Loucy (cell line): ENCODE data around the gene TXNL4B.
"Not testable (repeated sequence)": the region's sequence is repeated elsewhere in the genome, so short reads cannot be mapped to it uniquely, and the experiment has no call there.

ENCODE experiments used
- H2AFZ ChIP-seq: fragments of 200-600 bp; sonication (generic); 2 replicates; pipeline ENCODE4 v1.6.0; 2016; ENCODE audit warnings: antibody characterized with exemption, mild to moderate bottlenecking, low read length, moderate library complexity
- H3F3A ChIP-seq: fragments of 200-600 bp; 2 replicates; pipeline ENCODE4 v1.6.0; 2016; ENCODE audit warnings: antibody characterized with exemption, low read depth, mild to moderate bottlenecking
- H3K27me3 ChIP-seq: fragments of 200-600 bp; sonication (generic); 2 replicates; pipeline ENCODE4 v1.6.1; 2014; ENCODE audit warnings: low read length, mild to moderate bottlenecking; ENCODE audit not compliant: insufficient read depth, poor library complexity, severe bottlenecking
- H3K36me3 ChIP-seq: fragments of 200-600 bp; sonication (generic); 2 replicates; pipeline ENCODE4 v1.6.1; 2016; ENCODE audit warnings: low read length; ENCODE audit not compliant: insufficient read depth
- H3K4me1 ChIP-seq: fragments of 200-600 bp; sonication (generic); 2 replicates; pipeline ENCODE4 v1.5.1; 2014; ENCODE audit warnings: low read length, mild to moderate bottlenecking; ENCODE audit not compliant: insufficient read depth, poor library complexity, severe bottlenecking
- H3K4me2 ChIP-seq: fragments of 200-600 bp; sonication (generic); 2 replicates; pipeline ENCODE4 v1.6.0; 2014; ENCODE audit warnings: antibody characterized with exemption, low read length, low read depth, mild to moderate bottlenecking; ENCODE audit not compliant: poor library complexity, severe bottlenecking
- H3K4me3 ChIP-seq: fragments of 200-600 bp; sonication (generic); 2 replicates; pipeline ENCODE4 v1.5.1; 2014; ENCODE audit warnings: low read length, mild to moderate bottlenecking, mixed read lengths; ENCODE audit not compliant: poor library complexity, severe bottlenecking
- H3K79me2 ChIP-seq: fragments of 200-600 bp; sonication (generic); 2 replicates; pipeline ENCODE4 v1.6.1; 2014; ENCODE audit warnings: low read length; ENCODE audit not compliant: insufficient read depth
- H3K9ac ChIP-seq: fragments of 200-600 bp; sonication (generic); 2 replicates; pipeline ENCODE4 v1.6.0; 2014; ENCODE audit warnings: mild to moderate bottlenecking, low read depth, low read length, moderate library complexity; ENCODE audit not compliant: poor library complexity, severe bottlenecking
- H3K9me2 ChIP-seq: fragments of 200-600 bp; sonication (generic); replicated peaks from 2 replicates; pipeline ENCODE4 v1.6.1; 2016; ENCODE audit warnings: low read depth, low read length, mixed read lengths
- H3K9me3 ChIP-seq: fragments of 200-600 bp; sonication (generic); 2 replicates; pipeline ENCODE4 v1.6.1; 2014; ENCODE audit warnings: mild to moderate bottlenecking, antibody characterized with exemption, low read length, low read depth; ENCODE audit not compliant: insufficient read depth
- H4K20me1 ChIP-seq: fragments of 200-600 bp; sonication (generic); 2 replicates; pipeline ENCODE4 v1.6.0; 2014; ENCODE audit warnings: antibody characterized with exemption, low read length, mild to moderate bottlenecking; ENCODE audit not compliant: insufficient read depth, poor library complexity, severe bottlenecking
- CTCF ChIP-seq: fragments of 200-600 bp; sonication (generic); conservative IDR thresholded peaks from 2 replicates; pipeline ENCODE4 v1.5.1; 2014; ENCODE audit warnings: mild to moderate bottlenecking, antibody characterized with exemption, low read length
- EZH2phosphoT487 ChIP-seq: fragments of 200-600 bp; IDR thresholded peaks from 2 replicates; pipeline ENCODE4 v1.6.1; 2018; ENCODE audit warnings: antibody characterized with exemption, mild to moderate bottlenecking, moderate library complexity, borderline replicate concordance

The TXNL4B gene

GRCh38 chr16:72066747-72067146, 26.7 kb downstream of the TXNL4B start:
- Histone ChIP-seq H3K4me3 (no peak overlapping the region), H4K20me1 (no peaks in the 10 kb centered on the region), H2AFZ (no peak overlapping the region), H3F3A (no peaks in the 10 kb centered on the region), H3K27me3 (no peaks in the 10 kb centered on the region), H3K9me3 (no peaks in the 10 kb centered on the region), H3K79me2 (no peaks in the 10 kb centered on the region), H3K9ac (no peak overlapping the region), H3K9me2 (no peaks in the 10 kb centered on the region), H3K4me1 (no peaks in the 10 kb centered on the region), H3K4me2 (no peak overlapping the region), H3K36me3 (no peaks in the 10 kb centered on the region)
- TF ChIP-seq EZH2phosphoT487 (no peak), CTCF (peak; percentile 70)

- Histone ChIP-seq H3K4me1 (no peaks in the 10 kb centered on the region), H3K27me3 (no peaks in the 10 kb centered on the region), H3K79me2 (no peaks in the 10 kb centered on the region), H3K4me2 (no peak overlapping the region), H2AFZ (no peak overlapping the region), H3K36me3 (no peaks in the 10 kb centered on the region), H3F3A (no peaks in the 10 kb centered on the region), H3K9me2 (no peaks in the 10 kb centered on the region), H3K9me3 (no peaks in the 10 kb centered on the region), H4K20me1 (no peaks in the 10 kb centered on the region), H3K4me3 (no peak overlapping the region), H3K9ac (no peak overlapping the region)
- TF ChIP-seq EZH2phosphoT487 (no peak), CTCF (no peak)
Observed at GRCh38 chr16:72064361-72064894, 29.0 kb downstream of the TXNL4B start.

- H3K27me3 ChIP-seq, result no peaks in the 10 kb centered on the region
- H3F3A ChIP-seq, result no peaks in the 10 kb centered on the region
- H3K4me3 ChIP-seq, result no peak overlapping the region
- H2AFZ ChIP-seq, result no peak overlapping the region
- TF ChIP-seq EZH2phosphoT487, result no peak
- H3K9ac ChIP-seq, result no peak overlapping the region
- H3K4me2 ChIP-seq, result no peak overlapping the region
- H3K36me3 ChIP-seq, result no peaks in the 10 kb centered on the region
- H3K4me1 ChIP-seq, result no peaks in the 10 kb centered on the region
- H4K20me1 ChIP-seq, result no peaks in the 10 kb centered on the region
- no peaks in the 10 kb centered on the region for H3K79me2 ChIP-seq
- no peaks in the 10 kb centered on the region for H3K9me2 ChIP-seq
- H3K9me3 ChIP-seq, result no peaks in the 10 kb centered on the region
Observed at GRCh38 chr16:72061564-72061963, 31.9 kb downstream of the TXNL4B start.

GRCh38 chr16:72060405-72060804, 33.0 kb downstream of the TXNL4B start:
- Histone ChIP-seq H3K4me1 (no peaks in the 10 kb centered on the region), H3K4me3 (no peak overlapping the region), H3K4me2 (no peak overlapping the region), H3K9ac (no peak overlapping the region), H3K27me3 (no peaks in the 10 kb centered on the region), H3K9me3 (no peaks in the 10 kb centered on the region), H3F3A (no peaks in the 10 kb centered on the region), H3K79me2 (no peaks in the 10 kb centered on the region), H4K20me1 (no peaks in the 10 kb centered on the region), H3K36me3 (no peaks in the 10 kb centered on the region), H3K9me2 (no peaks in the 10 kb centered on the region), H2AFZ (no peak overlapping the region)
- no peak for TF ChIP-seq CTCF

- H3F3A ChIP-seq, H3K9ac ChIP-seq, H3K9me2 ChIP-seq, H3K79me2 ChIP-seq, H3K4me2 ChIP-seq, H3K36me3 ChIP-seq, H3K27me3 ChIP-seq, H3K9me3 ChIP-seq, H2AFZ ChIP-seq, H4K20me1 ChIP-seq, H3K4me3 ChIP-seq, H3K4me1 ChIP-seq: not testable (repeated sequence)
Observed at GRCh38 chr16:72059060-72059459, 34.4 kb downstream of the TXNL4B start.
